ENCODE data around the gene ANKRD10. TPM values are rescaled to one million over a fixed set of nuclear protein-coding genes. Genes with fewer than 3 reads are reported as not detected.
A peak's percentile ranks its signal among the peaks of the same experiment; 100 is the strongest.

The ANKRD10 gene
- total and polyA plus RNA-seq, 2 experiments from 2014 or later, result 250 to 277 TPM

DNA sequence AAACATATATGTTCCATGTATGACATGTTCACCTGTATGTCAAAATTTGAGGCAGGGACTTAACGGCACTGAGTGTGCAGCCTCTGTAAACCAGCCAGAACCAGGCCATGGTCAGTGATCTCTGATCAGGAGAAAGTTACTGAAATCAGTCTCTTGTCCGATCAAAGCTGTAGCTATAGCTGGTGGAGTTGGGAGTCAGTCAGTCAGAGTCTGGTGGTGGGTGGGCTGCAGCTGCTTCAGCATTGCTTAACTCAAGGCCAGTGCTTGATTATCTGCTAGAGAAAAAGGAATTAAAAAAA is 78.3 kb downstream of the ANKRD10 start:
- Histone ChIP-seq H3K27me3 (ENCODE audit: insufficient read depth) (no peaks in the 10 kb centered on the region), H2AFZ (0 out of 2 replicates have a peak overlapping the region, but pooled peaks have one; percentile 19)

More for the DNA sequence above, 78.3 kb downstream of the ANKRD10 start:
- H3K4me1 Mint-ChIP-seq, result peaks cover 16% of the 10 kb centered on the region; the same call in 1 of the 3 replicates
- H3K36me3 Mint-ChIP-seq (ENCODE audit: low read depth), result 0 out of 3 replicates have a peak, but pooled peaks cover under 1% of the 10 kb centered on the region
- no peaks in the 10 kb centered on the region; the same call in 1 of the 2 replicates for H3K9me2 ChIP-seq (ENCODE audit: insufficient read depth)
- H3K27ac Mint-ChIP-seq, result no peak overlapping the region
- no peaks in the 10 kb centered on the region for H3K36me3 ChIP-seq (ENCODE audit: insufficient read depth)
- no peaks in the 10 kb centered on the region for H3K79me2 ChIP-seq (replicated peaks; ENCODE audit: insufficient read depth)
- H4K20me1 ChIP-seq (replicated peaks; ENCODE audit: insufficient read depth), result no peaks in the 10 kb centered on the region
- H3K4me3 ChIP-seq, result no peak overlapping the region
- H3F3A ChIP-seq (replicated peaks; ENCODE audit: low read depth), result no peaks in the 10 kb centered on the region
- H3K27ac ChIP-seq (ENCODE audit: low read depth), result no peak overlapping the region
- DNase-seq (ENCODE audit: low spot score) (no peak), ATAC-seq (no peak; the same call in 2 of the 3 replicates)
- peaks cover under 1% of the 10 kb centered on the region; the same call in 2 of the 3 replicates for H3K9me3 Mint-ChIP-seq
- H3K27me3 Mint-ChIP-seq (ENCODE audit: insufficient read depth, low read depth, poor library complexity), result peaks cover 3% of the 10 kb centered on the region
- no peak overlapping the region for H3K4me2 ChIP-seq
- H3K4me1 ChIP-seq (ENCODE audit: insufficient read depth), result no peaks in the 10 kb centered on the region
- TF ChIP-seq STAT1 (IDR thresholded peaks at IDR 0.05; ENCODE audit: unreplicated experiment), result no peak
- TF ChIP-seq, protein P1, sequence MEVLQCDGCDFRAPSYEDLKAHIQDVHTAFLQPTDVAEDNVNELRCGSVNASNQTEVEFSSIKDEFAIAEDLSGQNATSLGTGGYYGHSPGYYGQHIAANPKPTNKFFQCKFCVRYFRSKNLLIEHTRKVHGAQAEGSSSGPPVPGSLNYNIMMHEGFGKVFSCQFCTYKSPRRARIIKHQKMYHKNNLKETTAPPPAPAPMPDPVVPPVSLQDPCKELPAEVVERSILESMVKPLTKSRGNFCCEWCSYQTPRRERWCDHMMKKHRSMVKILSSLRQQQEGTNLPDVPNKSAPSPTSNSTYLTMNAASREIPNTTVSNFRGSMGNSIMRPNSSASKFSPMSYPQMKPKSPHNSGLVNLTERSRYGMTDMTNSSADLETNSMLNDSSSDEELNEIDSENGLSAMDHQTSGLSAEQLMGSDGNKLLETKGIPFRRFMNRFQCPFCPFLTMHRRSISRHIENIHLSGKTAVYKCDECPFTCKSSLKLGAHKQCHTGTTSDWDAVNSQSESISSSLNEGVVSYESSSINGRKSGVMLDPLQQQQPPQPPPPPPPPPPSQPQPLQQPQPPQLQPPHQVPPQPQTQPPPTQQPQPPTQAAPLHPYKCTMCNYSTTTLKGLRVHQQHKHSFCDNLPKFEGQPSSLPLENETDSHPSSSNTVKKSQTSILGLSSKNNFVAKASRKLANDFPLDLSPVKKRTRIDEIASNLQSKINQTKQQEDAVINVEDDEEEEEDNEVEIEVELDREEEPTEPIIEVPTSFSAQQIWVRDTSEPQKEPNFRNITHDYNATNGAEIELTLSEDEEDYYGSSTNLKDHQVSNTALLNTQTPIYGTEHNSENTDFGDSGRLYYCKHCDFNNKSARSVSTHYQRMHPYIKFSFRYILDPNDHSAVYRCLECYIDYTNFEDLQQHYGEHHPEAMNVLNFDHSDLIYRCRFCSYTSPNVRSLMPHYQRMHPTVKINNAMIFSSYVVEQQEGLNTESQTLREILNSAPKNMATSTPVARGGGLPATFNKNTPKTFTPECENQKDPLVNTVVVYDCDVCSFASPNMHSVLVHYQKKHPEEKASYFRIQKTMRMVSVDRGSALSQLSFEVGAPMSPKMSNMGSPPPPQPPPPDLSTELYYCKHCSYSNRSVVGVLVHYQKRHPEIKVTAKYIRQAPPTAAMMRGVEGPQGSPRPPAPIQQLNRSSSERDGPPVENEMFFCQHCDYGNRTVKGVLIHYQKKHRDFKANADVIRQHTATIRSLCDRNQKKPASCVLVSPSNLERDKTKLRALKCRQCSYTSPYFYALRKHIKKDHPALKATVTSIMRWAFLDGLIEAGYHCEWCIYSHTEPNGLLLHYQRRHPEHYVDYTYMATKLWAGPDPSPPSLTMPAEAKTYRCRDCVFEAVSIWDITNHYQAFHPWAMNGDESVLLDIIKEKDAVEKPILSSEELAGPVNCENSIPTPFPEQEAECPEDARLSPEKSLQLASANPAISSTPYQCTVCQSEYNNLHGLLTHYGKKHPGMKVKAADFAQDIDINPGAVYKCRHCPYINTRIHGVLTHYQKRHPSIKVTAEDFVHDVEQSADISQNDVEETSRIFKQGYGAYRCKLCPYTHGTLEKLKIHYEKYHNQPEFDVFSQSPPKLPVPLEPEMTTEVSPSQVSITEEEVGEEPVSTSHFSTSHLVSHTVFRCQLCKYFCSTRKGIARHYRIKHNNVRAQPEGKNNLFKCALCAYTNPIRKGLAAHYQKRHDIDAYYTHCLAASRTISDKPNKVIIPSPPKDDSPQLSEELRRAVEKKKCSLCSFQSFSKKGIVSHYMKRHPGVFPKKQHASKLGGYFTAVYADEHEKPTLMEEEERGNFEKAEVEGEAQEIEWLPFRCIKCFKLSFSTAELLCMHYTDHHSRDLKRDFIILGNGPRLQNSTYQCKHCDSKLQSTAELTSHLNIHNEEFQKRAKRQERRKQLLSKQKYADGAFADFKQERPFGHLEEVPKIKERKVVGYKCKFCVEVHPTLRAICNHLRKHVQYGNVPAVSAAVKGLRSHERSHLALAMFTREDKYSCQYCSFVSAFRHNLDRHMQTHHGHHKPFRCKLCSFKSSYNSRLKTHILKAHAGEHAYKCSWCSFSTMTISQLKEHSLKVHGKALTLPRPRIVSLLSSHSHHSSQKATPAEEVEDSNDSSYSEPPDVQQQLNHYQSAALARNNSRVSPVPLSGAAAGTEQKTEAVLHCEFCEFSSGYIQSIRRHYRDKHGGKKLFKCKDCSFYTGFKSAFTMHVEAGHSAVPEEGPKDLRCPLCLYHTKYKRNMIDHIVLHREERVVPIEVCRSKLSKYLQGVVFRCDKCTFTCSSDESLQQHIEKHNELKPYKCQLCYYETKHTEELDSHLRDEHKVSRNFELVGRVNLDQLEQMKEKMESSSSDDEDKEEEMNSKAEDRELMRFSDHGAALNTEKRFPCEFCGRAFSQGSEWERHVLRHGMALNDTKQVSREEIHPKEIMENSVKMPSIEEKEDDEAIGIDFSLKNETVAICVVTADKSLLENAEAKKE (CRISPR knock-in tag; IDR thresholded peaks at IDR 0.05), result no peak
- TF ChIP-seq POLR2AphosphoS5 (IDR thresholded peaks at IDR 0.05; ENCODE audit: low read depth), result no peak
- TF ChIP-seq NANOG (IDR thresholded peaks at IDR 0.05; ENCODE audit: borderline replicate concordance), result no peak
- no peak for TF ChIP-seq ZNF331 (CRISPR knock-in tag; IDR thresholded peaks at IDR 0.05; ENCODE audit: low read depth)
- TF ChIP-seq JUNB (IDR thresholded peaks at IDR 0.05; ENCODE audit: unreplicated experiment), result no peak
- TF ChIP-seq CREB1 (CRISPR knock-in tag; IDR thresholded peaks at IDR 0.05; ENCODE audit: low read depth), result no peak
- TF ChIP-seq, protein P2, sequence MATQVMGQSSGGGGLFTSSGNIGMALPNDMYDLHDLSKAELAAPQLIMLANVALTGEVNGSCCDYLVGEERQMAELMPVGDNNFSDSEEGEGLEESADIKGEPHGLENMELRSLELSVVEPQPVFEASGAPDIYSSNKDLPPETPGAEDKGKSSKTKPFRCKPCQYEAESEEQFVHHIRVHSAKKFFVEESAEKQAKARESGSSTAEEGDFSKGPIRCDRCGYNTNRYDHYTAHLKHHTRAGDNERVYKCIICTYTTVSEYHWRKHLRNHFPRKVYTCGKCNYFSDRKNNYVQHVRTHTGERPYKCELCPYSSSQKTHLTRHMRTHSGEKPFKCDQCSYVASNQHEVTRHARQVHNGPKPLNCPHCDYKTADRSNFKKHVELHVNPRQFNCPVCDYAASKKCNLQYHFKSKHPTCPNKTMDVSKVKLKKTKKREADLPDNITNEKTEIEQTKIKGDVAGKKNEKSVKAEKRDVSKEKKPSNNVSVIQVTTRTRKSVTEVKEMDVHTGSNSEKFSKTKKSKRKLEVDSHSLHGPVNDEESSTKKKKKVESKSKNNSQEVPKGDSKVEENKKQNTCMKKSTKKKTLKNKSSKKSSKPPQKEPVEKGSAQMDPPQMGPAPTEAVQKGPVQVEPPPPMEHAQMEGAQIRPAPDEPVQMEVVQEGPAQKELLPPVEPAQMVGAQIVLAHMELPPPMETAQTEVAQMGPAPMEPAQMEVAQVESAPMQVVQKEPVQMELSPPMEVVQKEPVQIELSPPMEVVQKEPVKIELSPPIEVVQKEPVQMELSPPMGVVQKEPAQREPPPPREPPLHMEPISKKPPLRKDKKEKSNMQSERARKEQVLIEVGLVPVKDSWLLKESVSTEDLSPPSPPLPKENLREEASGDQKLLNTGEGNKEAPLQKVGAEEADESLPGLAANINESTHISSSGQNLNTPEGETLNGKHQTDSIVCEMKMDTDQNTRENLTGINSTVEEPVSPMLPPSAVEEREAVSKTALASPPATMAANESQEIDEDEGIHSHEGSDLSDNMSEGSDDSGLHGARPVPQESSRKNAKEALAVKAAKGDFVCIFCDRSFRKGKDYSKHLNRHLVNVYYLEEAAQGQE (IDR thresholded peaks at IDR 0.05; ENCODE audit: unreplicated experiment), result no peak
- TF ChIP-seq EZH2phosphoT487 (IDR thresholded peaks at IDR 0.05; ENCODE audit: unreplicated experiment), result no peak
- TF ChIP-seq ZNF114 (CRISPR knock-in tag; IDR thresholded peaks at IDR 0.05), result no peak
- TF ChIP-seq EZH2 (IDR thresholded peaks at IDR 0.05; ENCODE audit: low read depth, unreplicated experiment), result no peak
- no peak for TF ChIP-seq ETS1 (IDR thresholded peaks at IDR 0.05)
- TF ChIP-seq CTCF (conservative IDR thresholded peaks at IDR 0.05; ENCODE audit: low read depth in 2 of 2), result no peak
- H3K4me3 Mint-ChIP-seq, result no peak overlapping the region
